HEK293 (cell line): Measurements from ENCODE around the gene TTLL9.

Source experiments
- CTCF ChIP-seq: fragments of 450-650 bp; formaldehyde crosslinking; IDR thresholded peaks from 2 replicates; pipeline ENCODE4 v1.5.1; 2016; ENCODE audit warnings: missing biosample characterization, missing genetic modification characterization
- PRDM4 ChIP-seq: fragments of 450-650 bp; formaldehyde crosslinking; IDR thresholded peaks from 2 replicates; pipeline ENCODE4 v1.5.1; 2017; ENCODE audit warnings: missing biosample characterization, missing genetic modification characterization
- SCRT1 ChIP-seq: fragments of 450-650 bp; formaldehyde crosslinking; IDR thresholded peaks from 2 replicates; pipeline ENCODE4 v1.5.1; 2016; ENCODE audit warnings: missing biosample characterization, missing genetic modification characterization, borderline replicate concordance
- YY1 ChIP-seq: fragments of 450-650 bp; formaldehyde crosslinking; IDR thresholded peaks from 2 replicates; pipeline ENCODE4 v1.5.1; 2018; ENCODE audit warnings: missing biosample characterization, missing genetic modification characterization
- ZNF398 ChIP-seq: fragments of 450-650 bp; formaldehyde crosslinking; IDR thresholded peaks from 2 replicates; pipeline ENCODE4 v1.5.1; 2017; ENCODE audit warnings: missing biosample characterization, missing genetic modification characterization
- ZNF692 ChIP-seq: fragments of 450-650 bp; formaldehyde crosslinking; IDR thresholded peaks from 2 replicates; pipeline ENCODE4 v1.5.1; 2016; ENCODE audit warnings: missing biosample characterization, missing genetic modification characterization
- TF ChIP-seq, protein P1 (sequence below): fragments of 450-650 bp; formaldehyde crosslinking; IDR thresholded peaks from 2 replicates; pipeline ENCODE4 v1.5.1; 2016; ENCODE audit warnings: missing biosample characterization, missing genetic modification characterization

DNA sequence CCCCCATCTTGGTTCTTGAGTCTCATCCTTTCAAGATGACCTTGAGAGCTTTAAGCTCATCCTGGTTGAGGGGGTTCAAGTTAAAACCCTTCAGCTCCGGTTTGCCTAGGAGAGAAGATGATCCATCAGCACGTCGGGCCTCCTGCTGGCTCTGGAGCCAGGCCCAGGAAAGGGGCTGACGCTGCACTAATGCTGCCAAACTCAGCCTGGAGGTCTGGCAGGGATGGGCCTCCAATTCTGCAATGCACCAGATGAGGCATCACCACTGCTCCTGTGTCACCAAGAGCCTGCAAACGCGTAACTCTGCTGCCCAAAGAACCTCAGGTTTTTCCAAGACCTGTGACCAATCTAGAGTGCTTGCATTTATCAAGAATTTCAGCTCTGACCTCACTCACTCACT lies 75.4 kb downstream of the TTLL9 start:
- TF ChIP-seq ZNF692 (tag by site-specific recombination) (no peak), SCRT1 (tag by site-specific recombination) (no peak), ZNF398 (tag by site-specific recombination) (no peak), CTCF (no peak), YY1 (tag by site-specific recombination) (no peak), PRDM4 (tag by site-specific recombination) (no peak)
- TF ChIP-seq, protein P1, sequence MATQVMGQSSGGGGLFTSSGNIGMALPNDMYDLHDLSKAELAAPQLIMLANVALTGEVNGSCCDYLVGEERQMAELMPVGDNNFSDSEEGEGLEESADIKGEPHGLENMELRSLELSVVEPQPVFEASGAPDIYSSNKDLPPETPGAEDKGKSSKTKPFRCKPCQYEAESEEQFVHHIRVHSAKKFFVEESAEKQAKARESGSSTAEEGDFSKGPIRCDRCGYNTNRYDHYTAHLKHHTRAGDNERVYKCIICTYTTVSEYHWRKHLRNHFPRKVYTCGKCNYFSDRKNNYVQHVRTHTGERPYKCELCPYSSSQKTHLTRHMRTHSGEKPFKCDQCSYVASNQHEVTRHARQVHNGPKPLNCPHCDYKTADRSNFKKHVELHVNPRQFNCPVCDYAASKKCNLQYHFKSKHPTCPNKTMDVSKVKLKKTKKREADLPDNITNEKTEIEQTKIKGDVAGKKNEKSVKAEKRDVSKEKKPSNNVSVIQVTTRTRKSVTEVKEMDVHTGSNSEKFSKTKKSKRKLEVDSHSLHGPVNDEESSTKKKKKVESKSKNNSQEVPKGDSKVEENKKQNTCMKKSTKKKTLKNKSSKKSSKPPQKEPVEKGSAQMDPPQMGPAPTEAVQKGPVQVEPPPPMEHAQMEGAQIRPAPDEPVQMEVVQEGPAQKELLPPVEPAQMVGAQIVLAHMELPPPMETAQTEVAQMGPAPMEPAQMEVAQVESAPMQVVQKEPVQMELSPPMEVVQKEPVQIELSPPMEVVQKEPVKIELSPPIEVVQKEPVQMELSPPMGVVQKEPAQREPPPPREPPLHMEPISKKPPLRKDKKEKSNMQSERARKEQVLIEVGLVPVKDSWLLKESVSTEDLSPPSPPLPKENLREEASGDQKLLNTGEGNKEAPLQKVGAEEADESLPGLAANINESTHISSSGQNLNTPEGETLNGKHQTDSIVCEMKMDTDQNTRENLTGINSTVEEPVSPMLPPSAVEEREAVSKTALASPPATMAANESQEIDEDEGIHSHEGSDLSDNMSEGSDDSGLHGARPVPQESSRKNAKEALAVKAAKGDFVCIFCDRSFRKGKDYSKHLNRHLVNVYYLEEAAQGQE (tag by site-specific recombination) = no peak
